CD4-positive, alpha-beta T cell treated with Interleukin-4 for 4 hours (primary cell): Measurements from ENCODE around the gene ZBTB17.

Experiments
- DNase-seq: peaks from one replicate; pipeline ENCODE4 v3.0.0-alpha.2; 2020

The ZBTB17 gene

DNA sequence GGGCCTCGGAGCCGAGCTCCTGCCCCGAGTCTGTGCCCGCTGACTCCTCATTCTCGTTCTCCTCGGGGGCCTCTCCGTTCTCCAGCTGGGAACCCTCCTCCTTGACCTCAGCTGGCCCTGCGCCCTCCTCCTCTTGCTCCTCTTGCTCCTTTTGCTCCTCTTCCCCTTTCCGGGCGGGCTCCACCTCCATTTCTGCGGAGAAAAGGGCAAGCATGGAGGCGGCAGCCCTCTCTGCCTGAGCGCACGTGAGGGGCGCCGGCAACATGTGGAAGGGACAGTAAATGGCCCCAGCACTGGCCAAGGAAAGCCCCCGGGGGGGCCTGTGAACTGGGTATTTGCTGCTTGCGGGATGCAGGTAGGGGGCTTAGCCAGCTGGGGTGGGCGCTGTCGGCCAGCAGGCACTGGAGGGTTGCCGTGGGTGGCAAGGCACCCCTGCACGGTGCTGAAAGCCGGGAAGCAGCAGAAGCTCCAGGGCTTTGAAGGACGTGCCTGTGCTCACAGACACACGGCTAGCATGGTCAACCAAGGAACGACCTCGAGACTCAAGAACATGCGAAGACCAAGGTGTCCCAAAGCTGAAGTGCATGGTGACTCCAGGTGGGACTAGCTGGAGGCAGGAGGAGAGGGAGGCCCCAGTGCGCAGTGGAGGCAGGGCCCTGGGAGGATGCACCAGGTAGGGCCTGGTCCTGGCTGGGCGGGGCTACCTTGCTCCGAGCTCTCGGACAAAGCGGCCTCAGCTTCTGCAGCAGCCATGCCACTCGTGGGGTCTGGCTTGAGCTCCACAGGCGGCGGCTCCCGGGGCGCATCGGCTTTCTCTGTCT, 30.7 kb downstream of the ZBTB17 start:
- no peak for DNase-seq

DNA sequence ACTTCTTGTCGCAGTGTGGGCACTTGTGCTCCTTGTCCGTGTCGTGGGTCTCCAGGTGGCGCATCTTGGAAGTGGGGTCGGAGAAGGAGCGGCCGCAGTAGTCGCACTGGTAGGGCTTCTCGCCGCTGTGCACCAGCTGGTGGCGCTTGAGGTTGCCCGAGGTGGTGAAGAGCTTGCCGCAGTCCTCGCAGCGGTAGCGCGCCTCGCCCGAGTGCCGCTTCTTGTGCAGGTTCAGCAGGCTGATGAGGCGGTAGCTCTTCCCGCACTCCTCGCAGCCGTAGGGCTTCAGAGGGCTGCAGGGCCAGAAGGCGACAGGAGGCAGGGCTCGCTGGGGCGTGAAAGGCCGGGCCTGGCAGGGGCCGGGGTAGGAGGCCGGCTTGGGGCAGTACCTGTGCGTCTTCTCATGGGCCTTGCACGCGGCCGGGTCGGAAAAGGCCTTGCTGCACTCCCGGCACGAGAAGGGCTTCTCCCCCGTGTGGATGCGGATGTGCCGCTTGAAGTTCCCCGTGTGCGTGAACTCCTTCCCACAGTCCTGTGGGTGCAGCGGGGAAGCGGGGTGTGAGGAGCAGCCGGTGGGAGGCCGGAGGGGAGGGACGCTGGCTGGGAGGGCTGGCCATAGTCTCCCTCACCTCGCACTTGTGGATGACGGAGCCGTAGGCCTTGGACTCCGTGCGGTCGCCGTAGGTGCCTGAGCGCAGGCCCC, 31.4 kb downstream of the ZBTB17 start:
- DNase-seq = no peak

DNA sequence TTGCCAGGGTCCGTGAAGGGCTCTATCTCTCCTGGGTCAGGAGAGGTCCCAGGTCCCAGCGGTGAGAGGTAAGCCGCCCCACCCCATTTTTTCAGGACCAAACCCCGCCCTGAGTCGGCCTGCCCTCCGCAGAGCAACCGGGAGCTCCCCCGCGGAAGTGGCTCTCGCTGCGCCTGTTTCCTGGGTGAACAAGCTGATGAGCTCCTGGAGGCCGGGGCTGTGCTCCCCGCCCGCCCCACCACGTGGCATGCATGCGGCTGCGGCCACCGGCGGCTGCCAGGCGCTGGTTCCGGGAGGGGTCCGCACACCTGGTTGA, 32.0 kb downstream of the ZBTB17 start:
- no peak for DNase-seq

DNA sequence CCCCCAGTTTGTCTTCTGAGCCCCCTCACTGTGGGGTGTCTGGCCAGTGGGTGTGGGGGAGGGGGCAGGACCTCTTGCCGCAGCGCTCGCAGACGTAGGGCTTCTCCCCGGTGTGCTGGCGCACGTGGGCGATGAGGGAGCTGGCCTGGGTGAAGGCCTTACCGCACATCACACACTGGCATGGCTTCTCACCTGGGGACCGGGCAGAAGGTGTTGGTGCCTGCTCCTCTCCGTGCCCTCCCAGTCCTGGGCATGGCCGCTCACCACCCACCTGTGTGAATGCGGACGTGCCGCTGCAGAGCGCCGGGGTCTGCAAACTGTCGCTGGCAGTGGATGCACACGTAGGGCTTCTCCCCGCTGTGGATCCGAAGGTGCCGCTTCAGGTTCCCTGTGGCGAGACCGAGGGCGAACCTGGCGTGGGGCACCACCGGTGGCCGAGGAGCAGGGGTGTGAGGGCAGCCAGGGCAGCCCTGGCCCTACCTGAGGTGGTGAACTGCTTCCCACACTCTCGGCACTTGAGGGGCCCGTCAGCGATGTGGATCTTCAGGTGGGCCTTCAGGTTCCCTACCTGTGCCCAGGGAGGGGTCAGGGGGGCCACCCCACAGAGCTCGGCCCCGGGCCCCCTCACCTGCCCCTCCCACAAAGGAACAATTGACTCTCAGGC, 32.4 kb downstream of the ZBTB17 start:
- no peak for DNase-seq

DNA sequence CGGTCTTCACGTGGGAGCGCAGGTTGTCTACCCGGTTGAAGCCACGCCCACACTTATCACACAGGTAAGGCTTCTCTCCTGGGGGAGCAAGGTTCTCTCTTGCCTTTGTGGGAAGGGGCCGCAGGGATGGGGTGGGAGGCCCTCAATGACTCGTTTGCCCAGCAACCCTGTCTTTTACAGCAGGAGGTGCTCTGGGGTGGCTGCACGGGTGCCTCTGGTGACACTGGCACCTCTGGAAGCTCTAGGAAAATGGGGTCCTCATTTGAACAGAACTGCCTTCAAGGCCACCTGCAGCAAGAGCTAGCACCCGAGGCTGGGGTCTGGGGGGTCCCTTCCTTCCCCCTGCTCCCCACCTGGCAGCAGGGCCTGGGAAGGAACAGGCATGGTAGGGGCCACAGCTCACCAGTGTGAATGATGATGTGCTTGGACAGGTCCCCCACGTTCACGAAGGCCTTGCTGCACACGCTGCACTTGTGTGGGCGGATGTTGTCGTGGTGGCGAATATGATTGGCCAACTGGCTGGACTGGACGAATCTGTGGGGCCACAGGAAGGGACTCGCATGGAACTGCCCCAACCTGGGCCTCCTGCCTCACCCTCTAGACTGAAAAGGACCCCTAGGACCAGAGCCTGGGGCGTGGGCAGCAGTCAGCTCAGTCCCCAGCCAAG, 33.1 kb downstream of the ZBTB17 start:
- DNase-seq = no peak

DNA sequence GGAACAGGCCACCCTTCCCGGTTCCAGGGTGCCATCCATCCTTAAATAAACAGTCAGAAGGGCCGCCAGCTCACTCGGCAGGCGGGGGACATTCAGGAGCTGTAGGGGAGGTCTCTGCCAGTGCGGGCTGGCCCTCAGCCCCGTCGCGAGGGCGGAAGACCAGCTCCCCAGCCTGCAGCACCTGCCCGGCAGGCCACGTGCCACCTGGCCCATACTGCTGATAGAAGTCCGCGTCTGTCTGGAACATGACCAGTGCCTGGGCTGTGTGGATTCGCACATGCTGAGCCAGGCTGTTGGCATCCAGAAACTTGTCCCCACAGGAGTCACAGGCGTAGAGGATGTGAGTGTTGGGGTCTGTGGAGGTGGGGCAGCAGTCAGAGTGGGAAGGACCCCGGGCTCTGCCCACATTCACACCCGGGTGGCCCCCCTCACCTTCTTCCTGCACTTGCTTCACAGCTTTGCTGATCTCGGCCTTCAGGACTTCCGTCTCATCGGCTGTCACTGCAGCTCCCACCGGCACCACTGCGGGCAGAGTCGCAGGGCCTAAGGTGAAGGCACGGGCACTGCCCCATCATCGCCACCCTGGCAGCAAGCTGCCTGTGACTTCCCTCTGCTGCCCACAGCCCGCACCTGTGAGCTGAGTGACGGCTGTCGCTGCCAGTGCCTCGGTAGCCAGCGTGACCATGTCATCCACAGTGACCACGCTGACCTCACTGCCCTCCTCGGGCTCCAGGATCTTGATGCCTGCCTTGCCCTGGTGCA, 33.8 kb downstream of the ZBTB17 start:
- no peak for DNase-seq

DNA sequence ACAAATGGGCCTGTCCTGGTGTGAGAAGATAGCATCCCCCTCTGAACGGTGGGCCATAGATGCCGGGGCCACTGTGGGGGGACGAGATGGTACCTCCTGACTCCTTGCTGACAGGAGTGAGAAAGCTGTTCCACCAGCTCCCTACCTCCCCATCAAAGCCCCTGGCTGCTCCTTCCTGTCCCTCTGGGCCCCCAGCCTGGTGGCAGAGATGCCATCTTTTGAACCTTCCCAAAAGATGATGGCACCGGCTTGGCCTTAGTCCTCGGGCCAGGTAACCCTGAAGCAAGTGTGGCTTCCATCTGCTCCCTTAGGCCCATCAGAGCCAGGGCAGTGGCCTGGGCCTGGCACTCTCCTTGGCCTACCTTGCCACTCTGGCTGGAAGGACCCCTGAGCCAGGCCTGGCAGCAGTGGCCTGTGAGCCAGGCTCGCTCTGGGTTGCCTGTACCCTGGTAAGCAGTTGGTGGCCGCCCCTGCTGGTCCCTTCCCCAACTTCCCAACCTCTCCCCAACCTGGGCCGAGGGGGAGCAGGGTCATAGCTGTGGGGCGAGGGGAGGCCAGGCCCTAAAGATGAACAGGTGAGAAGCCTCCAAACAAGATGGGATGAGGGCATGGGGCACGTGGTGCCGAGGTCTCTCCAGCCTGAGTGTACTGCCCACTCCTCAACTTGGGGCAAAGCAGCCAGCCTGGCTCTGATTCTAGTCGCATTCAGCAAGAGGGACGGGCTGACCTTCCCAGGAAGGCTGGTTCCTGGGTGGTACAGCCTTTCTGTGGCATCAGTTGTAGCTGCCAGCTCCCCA, 34.7 kb downstream of the ZBTB17 start:
- DNase-seq = no peak

DNA sequence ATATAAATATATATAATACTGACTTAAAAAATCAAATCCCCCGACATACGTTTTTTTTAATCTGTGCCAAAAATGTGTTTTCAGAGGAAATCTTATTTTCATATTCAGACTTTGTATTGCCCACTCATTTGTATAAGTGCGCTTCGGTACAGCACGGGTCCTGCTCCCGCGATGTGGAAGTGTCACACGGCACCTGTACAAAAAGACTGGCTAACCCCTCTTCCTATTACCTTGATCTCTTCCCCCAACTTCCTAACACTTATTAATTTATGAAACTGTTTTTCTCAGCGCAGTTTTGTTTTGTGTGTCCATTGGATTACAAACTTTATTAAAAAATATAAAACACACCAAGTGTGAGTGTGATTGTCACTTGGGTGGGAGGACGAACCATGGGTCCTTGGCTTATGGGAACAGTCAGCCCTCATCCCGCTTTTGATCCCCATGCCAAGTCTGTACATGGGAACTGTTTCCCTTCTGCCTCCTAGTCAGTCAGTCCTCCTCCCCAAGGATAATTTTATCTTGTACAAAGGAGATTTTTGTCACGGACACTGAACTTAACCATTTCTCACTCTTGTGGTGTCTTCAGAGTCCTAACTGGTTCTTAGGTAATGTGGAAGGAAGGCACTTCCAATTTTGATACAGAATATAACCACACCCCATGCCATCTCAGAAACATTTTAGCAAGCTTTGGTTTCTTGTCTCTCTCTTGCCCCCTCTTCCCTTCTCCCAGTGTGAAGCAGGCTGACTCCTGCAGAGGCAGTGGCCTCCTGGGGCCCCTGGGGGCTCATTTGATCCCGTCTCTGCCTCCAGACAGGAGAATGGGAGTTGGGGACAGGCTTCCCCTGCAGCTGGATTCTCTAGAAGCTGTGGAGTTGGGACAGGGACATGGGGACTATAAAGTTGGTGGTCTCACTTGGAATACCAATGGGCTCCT, 35.5 kb downstream of the ZBTB17 start:
- DNase-seq = no peak

DNA sequence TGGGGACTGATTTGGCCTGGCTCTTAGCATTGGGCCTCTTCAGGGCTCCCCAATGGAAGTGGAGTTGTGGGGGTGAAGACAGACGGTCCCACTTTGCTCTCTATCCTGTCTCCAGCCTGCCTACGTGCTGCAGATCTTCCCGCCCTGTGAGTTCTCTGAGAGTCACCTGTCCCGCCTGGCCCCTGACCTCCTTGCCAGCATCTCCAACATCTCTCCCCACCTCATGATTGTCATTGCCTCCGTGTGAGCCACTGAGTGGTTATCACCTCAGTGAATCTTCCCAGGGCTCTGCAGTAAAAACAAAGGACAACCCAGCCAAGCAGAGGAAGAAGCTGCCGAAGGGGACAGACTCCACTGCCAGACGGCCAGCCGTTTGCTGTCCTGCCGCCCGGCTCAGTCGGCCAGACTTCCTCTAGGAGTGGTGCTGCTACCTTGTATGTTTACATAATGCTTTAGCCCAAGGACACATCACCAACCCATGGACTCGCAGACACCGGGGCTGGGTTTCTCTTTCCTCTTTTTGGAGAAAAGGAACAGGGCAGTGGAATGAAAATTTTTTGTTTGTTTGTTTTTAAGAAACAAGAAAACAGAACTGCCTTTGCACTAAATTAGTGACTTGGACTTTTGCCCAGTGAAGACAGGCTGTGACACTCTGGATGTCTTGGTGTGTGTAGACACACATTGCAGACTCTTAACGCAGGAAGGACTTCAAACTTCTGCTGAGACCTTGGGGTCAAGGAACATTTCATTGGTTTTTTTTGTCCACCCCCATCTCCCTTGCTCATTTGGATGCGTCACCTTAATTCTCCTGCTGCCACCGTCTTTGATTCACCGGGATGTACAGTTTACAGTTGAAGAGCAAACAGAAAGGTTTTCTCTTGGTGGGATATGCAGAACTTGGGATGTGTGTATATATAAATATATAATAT, 36.5 kb downstream of the ZBTB17 start:
- DNase-seq = no peak

DNA sequence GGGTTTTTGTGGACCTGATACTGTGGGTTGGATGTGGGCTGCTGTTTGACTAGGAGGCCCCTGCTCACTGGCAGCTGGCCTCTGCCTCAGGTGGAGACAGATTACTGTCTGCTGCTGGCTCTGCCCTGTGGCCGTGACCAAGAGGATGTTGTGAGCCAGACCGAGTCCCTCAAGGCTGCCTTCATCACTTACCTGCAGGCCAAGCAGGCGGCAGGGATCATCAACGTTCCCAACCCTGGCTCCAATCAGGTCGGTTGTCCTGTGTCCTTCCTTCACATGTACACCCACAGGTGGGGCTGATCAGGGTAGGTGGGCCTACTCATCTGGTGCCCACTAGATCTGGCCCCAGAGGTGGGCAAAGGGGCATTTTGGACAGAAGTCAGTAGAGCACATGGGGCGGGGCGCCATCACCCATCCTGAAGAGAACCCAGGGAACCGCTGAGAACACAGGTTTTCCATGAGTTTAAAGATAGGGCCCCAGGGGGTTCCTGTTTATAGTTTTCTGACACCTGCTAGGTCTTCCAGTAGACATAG, 37.2 kb downstream of the ZBTB17 start:
- DNase-seq = no peak

DNA sequence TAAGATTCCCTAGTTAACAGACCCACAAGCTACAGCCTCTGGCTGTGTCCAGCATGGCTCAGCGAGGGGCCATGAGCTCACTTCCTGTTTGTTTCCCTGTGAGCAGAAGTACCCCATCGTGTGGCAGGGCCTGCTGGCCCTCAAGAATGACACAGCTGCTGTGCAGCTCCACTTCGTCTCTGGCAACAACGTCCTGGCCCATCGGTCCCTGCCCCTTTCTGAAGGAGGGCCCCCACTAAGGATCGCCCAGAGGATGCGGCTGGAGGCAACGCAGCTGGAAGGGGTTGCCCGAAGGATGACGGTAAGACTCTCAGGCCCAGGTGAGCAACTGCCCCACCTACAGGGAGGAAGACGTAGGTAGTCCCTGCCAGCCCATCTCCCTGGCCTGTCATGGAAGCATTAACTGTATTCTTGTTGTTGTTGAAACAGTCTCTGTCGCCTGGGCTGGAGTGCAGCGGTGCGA, 38.2 kb downstream of the ZBTB17 start:
- DNase-seq = no peak

DNA sequence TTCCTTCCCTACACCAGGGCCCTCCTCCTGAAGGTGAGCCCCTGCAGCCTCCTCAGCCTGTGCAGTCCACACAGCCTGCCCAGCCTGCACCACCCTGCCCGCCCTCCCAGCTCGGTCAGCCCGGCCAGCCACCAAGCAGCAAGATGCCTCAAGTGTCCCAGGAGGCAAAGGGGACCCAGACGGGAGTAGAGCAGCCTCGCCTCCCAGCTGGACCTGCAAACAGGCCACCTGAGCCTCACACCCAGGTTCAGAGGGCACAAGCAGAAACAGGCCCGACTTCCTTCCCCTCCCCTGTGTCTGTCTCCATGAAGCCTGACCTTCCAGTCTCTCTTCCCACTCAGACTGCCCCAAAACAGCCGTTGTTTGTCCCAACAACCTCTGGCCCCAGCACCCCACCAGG, 38.8 kb downstream of the ZBTB17 start:
- DNase-seq = no peak

DNA sequence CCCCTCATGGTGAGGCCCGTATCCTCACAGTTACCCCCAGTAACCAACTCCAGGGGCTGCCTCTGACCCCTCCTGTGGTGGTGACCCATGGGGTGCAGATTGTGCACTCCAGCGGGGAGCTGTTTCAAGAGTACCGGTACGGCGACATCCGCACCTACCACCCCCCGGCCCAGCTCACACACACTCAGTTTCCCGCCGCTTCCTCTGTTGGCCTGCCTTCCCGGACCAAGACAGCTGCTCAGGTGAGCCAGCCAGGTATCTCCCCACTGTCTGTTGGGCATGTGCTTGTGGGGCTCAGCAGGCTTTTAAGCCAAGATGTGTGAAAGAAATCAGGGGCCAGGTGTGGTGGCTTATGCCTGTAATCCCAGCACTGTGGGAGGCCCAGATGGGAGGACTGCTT, 39.9 kb downstream of the ZBTB17 start:
- DNase-seq = no peak

DNA sequence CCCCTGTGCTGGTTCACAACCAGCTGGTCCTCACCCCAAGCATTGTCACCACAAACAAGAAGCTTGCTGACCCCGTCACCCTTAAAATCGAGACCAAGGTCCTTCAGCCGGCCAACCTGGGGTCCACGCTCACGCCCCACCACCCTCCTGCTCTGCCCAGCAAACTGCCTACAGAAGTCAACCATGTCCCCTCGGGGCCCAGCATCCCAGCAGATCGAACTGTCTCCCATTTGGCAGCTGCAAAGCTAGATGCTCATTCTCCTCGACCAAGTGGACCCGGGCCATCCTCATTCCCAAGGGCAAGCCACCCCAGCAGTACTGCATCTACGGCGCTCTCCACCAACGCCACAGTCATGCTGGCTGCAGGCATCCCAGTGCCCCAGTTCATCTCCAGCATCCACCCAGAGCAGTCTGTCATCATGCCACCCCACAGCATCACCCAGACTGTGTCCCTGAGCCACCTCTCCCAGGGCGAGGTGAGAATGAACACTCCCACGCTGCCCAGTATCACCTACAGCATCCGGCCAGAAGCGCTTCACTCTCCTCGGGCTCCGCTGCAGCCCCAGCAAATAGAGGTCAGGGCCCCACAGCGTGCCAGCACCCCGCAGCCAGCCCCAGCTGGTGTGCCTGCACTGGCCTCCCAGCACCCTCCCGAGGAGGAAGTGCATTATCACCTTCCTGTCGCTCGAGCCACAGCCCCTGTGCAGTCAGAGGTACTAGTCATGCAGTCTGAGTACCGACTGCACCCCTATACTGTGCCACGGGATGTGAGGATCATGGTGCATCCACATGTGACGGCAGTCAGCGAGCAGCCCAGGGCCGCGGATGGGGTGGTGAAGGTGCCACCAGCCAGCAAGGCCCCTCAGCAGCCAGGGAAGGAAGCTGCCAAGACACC, 40.6 kb downstream of the ZBTB17 start:
- DNase-seq = no peak

DNA sequence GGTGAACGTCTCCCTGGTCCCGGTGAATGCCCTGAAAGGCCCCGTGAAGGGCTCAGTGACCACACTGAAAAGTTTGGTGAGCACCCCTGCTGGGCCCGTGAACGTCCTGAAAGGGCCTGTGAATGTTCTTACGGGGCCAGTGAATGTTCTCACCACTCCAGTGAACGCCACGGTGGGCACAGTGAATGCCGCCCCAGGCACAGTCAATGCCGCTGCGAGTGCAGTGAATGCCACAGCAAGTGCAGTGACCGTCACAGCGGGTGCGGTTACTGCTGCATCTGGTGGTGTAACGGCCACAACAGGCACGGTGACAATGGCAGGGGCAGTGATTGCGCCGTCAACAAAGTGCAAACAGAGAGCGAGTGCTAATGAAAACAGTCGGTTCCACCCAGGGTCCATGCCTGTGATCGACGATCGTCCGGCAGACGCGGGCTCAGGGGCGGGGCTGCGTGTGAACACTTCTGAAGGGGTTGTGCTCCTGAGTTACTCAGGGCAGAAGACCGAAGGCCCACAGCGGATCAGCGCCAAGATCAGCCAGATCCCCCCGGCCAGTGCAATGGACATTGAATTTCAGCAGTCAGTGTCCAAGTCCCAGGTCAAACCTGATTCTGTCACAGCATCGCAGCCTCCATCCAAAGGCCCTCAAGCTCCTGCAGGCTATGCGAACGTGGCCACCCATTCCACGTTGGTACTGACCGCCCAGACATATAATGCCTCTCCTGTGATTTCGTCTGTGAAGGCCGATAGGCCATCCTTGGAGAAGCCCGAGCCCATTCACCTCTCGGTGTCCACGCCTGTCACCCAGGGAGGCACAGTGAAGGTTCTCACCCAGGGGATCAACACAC, 41.5 kb downstream of the ZBTB17 start:
- no peak for DNase-seq

DNA sequence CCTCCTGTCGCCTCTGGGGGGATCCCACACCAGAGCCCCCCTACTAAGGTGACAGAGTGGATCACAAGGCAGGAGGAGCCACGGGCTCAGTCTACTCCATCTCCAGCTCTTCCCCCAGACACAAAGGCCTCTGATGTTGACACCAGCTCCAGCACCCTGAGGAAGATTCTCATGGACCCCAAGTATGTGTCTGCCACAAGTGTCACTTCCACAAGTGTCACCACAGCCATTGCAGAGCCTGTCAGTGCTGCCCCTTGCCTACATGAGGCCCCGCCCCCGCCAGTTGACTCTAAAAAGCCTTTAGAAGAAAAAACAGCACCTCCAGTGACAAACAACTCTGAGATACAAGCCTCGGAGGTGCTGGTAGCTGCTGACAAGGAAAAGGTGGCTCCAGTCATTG, 42.2 kb downstream of the ZBTB17 start:
- no peak for DNase-seq

DNA sequence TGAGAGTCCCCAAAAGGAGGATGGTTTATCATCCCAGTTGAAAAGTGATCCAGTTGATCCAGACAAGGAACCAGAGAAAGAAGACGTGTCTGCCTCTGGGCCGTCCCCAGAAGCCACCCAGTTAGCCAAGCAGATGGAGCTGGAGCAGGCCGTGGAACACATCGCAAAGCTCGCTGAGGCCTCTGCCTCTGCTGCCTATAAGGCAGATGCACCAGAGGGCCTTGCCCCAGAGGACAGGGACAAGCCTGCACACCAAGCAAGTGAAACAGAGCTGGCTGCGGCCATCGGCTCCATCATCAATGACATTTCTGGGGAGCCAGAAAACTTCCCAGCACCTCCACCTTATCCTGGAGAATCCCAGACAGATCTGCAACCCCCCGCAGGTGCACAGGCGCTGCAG, 43.3 kb downstream of the ZBTB17 start:
- DNase-seq = no peak
